Measurements from ENCODE around the gene CASK. TPM values are rescaled to one million over a fixed set of nuclear protein-coding genes. Genes with fewer than 3 reads are reported as not detected.

The CASK gene
- total and polyA plus RNA-seq, 2 donors from 2014 or later = 15.9 to 58.9 TPM

DNA sequence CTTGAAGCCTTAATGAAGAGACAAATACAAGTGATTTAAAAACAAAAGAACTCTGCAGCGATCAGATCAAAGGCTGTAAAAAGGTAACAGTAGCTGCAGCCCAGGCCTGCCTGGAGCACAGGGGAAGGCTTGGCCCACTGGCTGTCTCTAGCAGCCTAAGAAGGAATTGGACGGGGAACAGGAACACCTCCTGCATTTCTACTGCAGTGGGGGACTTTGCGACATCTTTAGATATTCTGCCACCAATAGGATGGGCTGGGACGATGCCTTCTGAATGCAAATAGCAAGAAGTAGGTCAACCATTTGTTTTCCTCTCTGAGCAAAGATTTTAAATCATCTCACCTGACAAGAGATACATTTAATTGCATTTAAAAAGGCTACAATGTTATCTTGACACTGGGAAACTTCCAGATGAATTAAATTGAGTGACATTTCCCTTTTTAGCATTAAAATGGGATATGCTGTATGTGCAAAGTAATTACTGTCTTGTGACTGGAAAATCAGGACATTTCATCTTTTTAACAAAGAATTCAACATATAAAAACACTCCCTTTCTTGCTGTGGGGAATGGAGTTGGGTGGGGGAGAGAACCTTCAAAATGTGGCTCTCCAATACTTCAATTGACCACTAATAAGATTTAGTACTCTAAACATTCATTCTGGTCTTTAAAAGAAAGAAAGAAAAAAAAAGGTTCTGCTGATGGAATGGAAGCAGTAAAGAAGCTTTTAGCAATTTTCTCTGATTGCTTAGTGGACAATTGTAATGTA lies 406.2 kb downstream of the CASK start:
- TF ChIP-seq, protein P1, sequence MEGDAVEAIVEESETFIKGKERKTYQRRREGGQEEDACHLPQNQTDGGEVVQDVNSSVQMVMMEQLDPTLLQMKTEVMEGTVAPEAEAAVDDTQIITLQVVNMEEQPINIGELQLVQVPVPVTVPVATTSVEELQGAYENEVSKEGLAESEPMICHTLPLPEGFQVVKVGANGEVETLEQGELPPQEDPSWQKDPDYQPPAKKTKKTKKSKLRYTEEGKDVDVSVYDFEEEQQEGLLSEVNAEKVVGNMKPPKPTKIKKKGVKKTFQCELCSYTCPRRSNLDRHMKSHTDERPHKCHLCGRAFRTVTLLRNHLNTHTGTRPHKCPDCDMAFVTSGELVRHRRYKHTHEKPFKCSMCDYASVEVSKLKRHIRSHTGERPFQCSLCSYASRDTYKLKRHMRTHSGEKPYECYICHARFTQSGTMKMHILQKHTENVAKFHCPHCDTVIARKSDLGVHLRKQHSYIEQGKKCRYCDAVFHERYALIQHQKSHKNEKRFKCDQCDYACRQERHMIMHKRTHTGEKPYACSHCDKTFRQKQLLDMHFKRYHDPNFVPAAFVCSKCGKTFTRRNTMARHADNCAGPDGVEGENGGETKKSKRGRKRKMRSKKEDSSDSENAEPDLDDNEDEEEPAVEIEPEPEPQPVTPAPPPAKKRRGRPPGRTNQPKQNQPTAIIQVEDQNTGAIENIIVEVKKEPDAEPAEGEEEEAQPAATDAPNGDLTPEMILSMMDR (IDR thresholded peaks at IDR 0.05; ENCODE audit: borderline replicate concordance, extremely low read depth, insufficient read depth) = no peak

DNA sequence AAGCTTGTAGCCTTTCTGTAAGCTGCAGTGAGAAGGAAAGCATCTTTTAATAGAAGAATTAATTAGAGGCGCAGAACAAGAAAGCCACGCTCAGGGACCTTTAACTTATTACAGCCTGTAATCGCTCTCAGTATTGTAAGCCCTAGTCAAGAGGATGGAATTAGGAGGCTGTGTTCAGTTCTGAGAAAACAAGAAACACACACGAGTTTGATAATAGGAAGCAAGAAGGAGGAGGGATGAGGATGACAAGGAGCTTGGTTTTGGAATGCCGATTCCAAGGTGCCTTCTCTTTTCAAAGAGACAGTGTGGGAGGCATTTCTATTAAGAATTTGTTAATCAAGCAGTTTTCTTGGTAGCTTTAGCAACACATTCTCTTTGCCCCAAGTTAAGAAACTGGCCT lies 406.9 kb downstream of the CASK start:
- Histone ChIP-seq H3K4me3 (ENCODE audit: low read length in 3 of 3) (no peak overlapping the region), H3K9me3 (ENCODE audit: control insufficient read depth in 2 of 3, insufficient read depth in 1 of 3, low read length in 3 of 3) (no peaks in the 10 kb centered on the region), H3K36me3 (ENCODE audit: control insufficient read depth in 2 of 3, insufficient read depth in 3 of 3, low read length in 3 of 3) (no peaks in the 10 kb centered on the region), H3K27me3 (ENCODE audit: control insufficient read depth, insufficient read depth, low read length) (peaks cover 4% of the 10 kb centered on the region), H3K4me1 (ENCODE audit: control insufficient read depth in 2 of 3, insufficient read depth in 2 of 3, low read depth in 1 of 3, low read length in 3 of 3) (peaks cover 0 to 3% (median 0%) of the 10 kb centered on the region in 3 donors), H3K27ac (ENCODE audit: low read depth in 2 of 2, low read length in 2 of 2) (no peak overlapping the region), H3K9ac (ENCODE audit: low read length in 3 of 3) (no peak overlapping the region)
- TF ChIP-seq, protein P1 (IDR thresholded peaks at IDR 0.05; ENCODE audit: borderline replicate concordance, extremely low read depth, insufficient read depth) = no peak
- intact Hi-C loops (cut with DNase I) = no loop called here
- DNase-seq (no peak), FAIRE-seq (no peak)

More for the DNA sequence above, 406.2 kb downstream of the CASK start:
- Histone ChIP-seq H3K27me3 (ENCODE audit: control insufficient read depth, insufficient read depth, low read length) (peaks cover 4% of the 10 kb centered on the region), H3K4me3 (ENCODE audit: low read length in 3 of 3) (no peak overlapping the region), H3K36me3 (ENCODE audit: control insufficient read depth in 2 of 3, insufficient read depth in 3 of 3, low read length in 3 of 3) (no peaks in the 10 kb centered on the region), H3K4me1 (ENCODE audit: control insufficient read depth in 2 of 3, insufficient read depth in 2 of 3, low read depth in 1 of 3, low read length in 3 of 3) (peaks cover 0 to 3% (median 0%) of the 10 kb centered on the region in 3 donors), H3K9ac (ENCODE audit: low read length in 3 of 3) (no peak overlapping the region), H3K27ac (ENCODE audit: low read depth in 2 of 2, low read length in 2 of 2) (no peak overlapping the region), H3K9me3 (ENCODE audit: control insufficient read depth in 2 of 3, insufficient read depth in 1 of 3, low read length in 3 of 3) (no peaks in the 10 kb centered on the region)
- FAIRE-seq (no peak), DNase-seq (no peak)
- intact Hi-C loops (cut with DNase I) = no loop called here

- Histone ChIP-seq H3K27ac (ENCODE audit: low read depth in 2 of 2, low read length in 2 of 2) (no peak overlapping the region), H3K27me3 (ENCODE audit: control insufficient read depth, insufficient read depth, low read length) (peaks cover 4% of the 10 kb centered on the region), H3K9ac (ENCODE audit: low read length in 3 of 3) (no peak overlapping the region), H3K4me3 (ENCODE audit: low read length in 3 of 3) (no peak overlapping the region), H3K9me3 (ENCODE audit: control insufficient read depth in 2 of 3, insufficient read depth in 1 of 3, low read length in 3 of 3) (no peaks in the 10 kb centered on the region), H3K36me3 (ENCODE audit: control insufficient read depth in 2 of 3, insufficient read depth in 3 of 3, low read length in 3 of 3) (no peaks in the 10 kb centered on the region), H3K4me1 (ENCODE audit: control insufficient read depth in 2 of 3, insufficient read depth in 2 of 3, low read depth in 1 of 3, low read length in 3 of 3) (no peaks in the 10 kb centered on the region)
- DNase-seq (no peak), FAIRE-seq (no peak)
- intact Hi-C loops (cut with DNase I) = no loop called here
- TF ChIP-seq, protein P1 (IDR thresholded peaks at IDR 0.05; ENCODE audit: borderline replicate concordance, extremely low read depth, insufficient read depth) = no peak
These were observed 408.0 kb downstream of the CASK start for GRCh38 chrX:41515376-41515775.

Data from kidney (tissue), 14 donors.